GM20431 (cell line): Measurements from ENCODE around the gene GJD4.

Experiments used
- in situ Hi-C: fragments of 300-500 bp; cut with MseI, MboI; formaldehyde crosslinking; loops from one replicate; pipeline ENCODE4 v1.15.0; 2020; ENCODE audit warnings: low sequenced_read_pairs; ENCODE audit not compliant: unreplicated experiment

GJD4 gene

GRCh38 chr10:35577926-35578617 is 27.1 kb upstream of the GJD4 start:
- in situ Hi-C loops, result no loop called here

- in situ Hi-C loops, result no loop called here
These were observed 26.6 kb upstream of the GJD4 start for GRCh38 chr10:35578618-35578956.

- in situ Hi-C loops, result no loop called here
These were observed 26.0 kb upstream of the GJD4 start for GRCh38 chr10:35579116-35579515.

GRCh38 chr10:35579726-35580422 is 25.3 kb upstream of the GJD4 start:
- in situ Hi-C loops, result no loop called here

GRCh38 chr10:35580423-35580770 is 24.7 kb upstream of the GJD4 start:
- in situ Hi-C loops, result no loop called here

GRCh38 chr10:35581655-35582054 is 23.5 kb upstream of the GJD4 start:
- in situ Hi-C loops, result no loop called here

- in situ Hi-C loops, result no loop called here
These were observed 20.2 kb upstream of the GJD4 start for GRCh38 chr10:35584946-35585345.

GRCh38 chr10:35585356-35585755 is 19.8 kb upstream of the GJD4 start:
- in situ Hi-C loops, result no loop called here

GRCh38 chr10:35585903-35586535 is 19.1 kb upstream of the GJD4 start:
- in situ Hi-C loops, result no loop called here

GRCh38 chr10:35588836-35589235 is 16.3 kb upstream of the GJD4 start:
- in situ Hi-C loops, result no loop called here

GRCh38 chr10:35592441-35592840 is 12.7 kb upstream of the GJD4 start:
- in situ Hi-C loops, result no loop called here

- in situ Hi-C loops, result no loop called here
These were observed 10.7 kb upstream of the GJD4 start for GRCh38 chr10:35594115-35595079.

GRCh38 chr10:35595106-35595505 is 10.0 kb upstream of the GJD4 start:
- in situ Hi-C loops, result no loop called here

GRCh38 chr10:35598379-35598778 is 6.8 kb upstream of the GJD4 start:
- in situ Hi-C loops, result no loop called here

- in situ Hi-C loops, result no loop called here
These were observed 4.9 kb upstream of the GJD4 start for GRCh38 chr10:35600193-35600592.

GRCh38 chr10:35606430-35606829 is 1.3 kb downstream of the GJD4 start:
- in situ Hi-C loops, result no loop called here

GRCh38 chr10:35607475-35608327 is 2.6 kb downstream of the GJD4 start:
- in situ Hi-C loops, result no loop called here

- in situ Hi-C loops, result no loop called here
These were observed 3.2 kb downstream of the GJD4 start for GRCh38 chr10:35608328-35608672.

GRCh38 chr10:35611750-35612149 is 6.6 kb downstream of the GJD4 start:
- in situ Hi-C loops, result no loop called here
